Measurements from ENCODE around the gene PTCHD1.
A peak's percentile ranks its signal among the peaks of the same experiment; 100 is the strongest.

Gene PTCHD1

DNA sequence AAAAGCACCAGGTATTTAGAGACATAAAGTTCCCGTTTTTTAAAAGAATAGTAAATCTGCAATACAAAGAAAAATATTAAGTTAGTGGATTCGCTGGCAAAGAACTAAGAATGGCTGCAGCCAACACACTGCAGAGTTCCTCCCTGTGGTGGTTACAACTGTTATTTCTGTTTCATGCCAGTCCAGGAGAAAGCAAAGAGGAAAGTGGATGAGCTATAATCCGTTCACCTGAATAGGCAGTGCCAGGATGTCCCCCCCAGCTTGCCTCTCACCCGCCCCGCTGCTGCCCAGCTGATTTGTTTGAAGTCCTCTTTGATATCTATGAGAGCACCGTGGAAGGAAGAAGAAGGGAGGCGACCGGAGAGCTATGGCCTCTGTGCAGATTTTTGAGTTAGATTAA is 63.9 kb downstream of the PTCHD1 start:
- DNase-seq (ENCODE audit: low read depth in 2 of 2), result no peak

- no peak for DNase-seq (ENCODE audit: low read depth in 2 of 2)
Observed at GRCh38 chrX:23403849-23404248, 69.2 kb downstream of the PTCHD1 start.

GRCh38 chrX:23422912-23423311 is 88.3 kb downstream of the PTCHD1 start:
- DNase-seq (ENCODE audit: low read depth in 2 of 2), result no peak

- peak; percentile 2 to 3 for DNase-seq (ENCODE audit: low read depth in 2 of 2)
Observed at GRCh38 chrX:23434356-23434884, 99.8 kb downstream of the PTCHD1 start.

GRCh38 chrX:23435108-23435507 is 100.5 kb downstream of the PTCHD1 start:
- DNase-seq (ENCODE audit: low read depth in 2 of 2), result no peak

GRCh38 chrX:23435575-23435974 is 100.9 kb downstream of the PTCHD1 start:
- DNase-seq (ENCODE audit: low read depth in 2 of 2), result no peak

DNA sequence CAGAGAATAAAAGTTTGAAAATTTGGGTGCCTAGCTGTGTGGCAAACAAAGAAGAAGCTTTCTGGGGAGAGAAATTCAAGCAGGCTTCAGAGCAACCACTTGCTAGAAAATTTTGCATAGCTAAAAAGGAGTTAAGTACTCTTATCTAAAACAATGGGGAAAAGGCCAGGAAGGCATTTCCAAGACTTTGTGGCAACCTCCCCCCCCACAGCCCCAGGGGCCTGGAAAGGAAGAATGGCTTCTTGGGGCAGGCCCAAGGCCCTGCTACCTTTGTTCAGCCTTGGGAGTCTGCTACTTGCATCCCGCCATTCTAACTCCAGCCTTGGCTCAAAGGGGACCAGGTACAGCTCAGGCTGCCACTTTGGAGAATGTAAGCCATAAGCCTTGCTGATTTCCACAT is 102.2 kb downstream of the PTCHD1 start:
- no peak for DNase-seq (ENCODE audit: low read depth in 2 of 2)

DNA sequence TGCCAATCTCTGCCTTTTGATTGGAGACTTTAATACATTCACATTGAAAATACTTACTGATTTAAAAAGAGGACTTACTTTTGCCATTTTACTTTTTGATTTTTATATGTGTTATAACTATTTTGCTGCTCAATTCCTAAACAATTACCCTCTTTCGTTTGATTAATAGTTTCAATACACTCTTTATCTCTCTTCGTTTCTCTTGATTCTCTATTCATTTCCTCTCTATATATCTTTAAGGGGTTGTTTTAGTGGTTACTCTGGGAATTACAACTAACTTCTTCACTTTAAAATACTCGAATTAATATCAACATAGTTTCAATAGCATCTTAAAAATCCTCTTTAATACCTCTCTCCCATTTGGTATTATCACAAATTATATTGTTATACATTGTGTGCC is 116.6 kb downstream of the PTCHD1 start:
- no peak for DNase-seq (ENCODE audit: low read depth in 2 of 2)

All from fibroblast of skin of left biceps (primary cell).